Activated CD8-positive, alpha-beta memory T cell treated with anti-CD3 and anti-CD28 coated beads, Interleukin-2, amount 50 U/mL, for 24 hours (primary cell): ENCODE results near the gene STH.

ENCODE experiments used
- DNase-seq: peaks from one replicate; pipeline ENCODE4 v3.0.0-alpha.2; 2020; ENCODE audit errors: extremely low read depth

STH gene

GRCh38 chr17:45967378-45967777 lies 31.7 kb upstream of the STH start:
- DNase-seq = no peak

- DNase-seq = no peak
Observed at GRCh38 chr17:45968732-45969131, 30.3 kb upstream of the STH start.

- no peak for DNase-seq
Observed at GRCh38 chr17:45969726-45970125, 29.3 kb upstream of the STH start.

- DNase-seq = no peak
Observed at GRCh38 chr17:45970659-45971058, 28.4 kb upstream of the STH start.

GRCh38 chr17:45971698-45972141 lies 27.3 kb upstream of the STH start:
- no peak for DNase-seq

- DNase-seq = no peak
Observed at GRCh38 chr17:45972531-45972930, 26.5 kb upstream of the STH start.

GRCh38 chr17:45973099-45973780 lies 25.8 kb upstream of the STH start:
- no peak for DNase-seq

GRCh38 chr17:45973946-45974859 lies 24.8 kb upstream of the STH start:
- DNase-seq = no peak

- DNase-seq = no peak
Observed at GRCh38 chr17:45974916-45975630, 24.0 kb upstream of the STH start.

GRCh38 chr17:45975640-45976295 lies 23.3 kb upstream of the STH start:
- DNase-seq = no peak

GRCh38 chr17:45976391-45976754 lies 22.7 kb upstream of the STH start:
- DNase-seq = no peak

GRCh38 chr17:45976755-45977505 lies 22.1 kb upstream of the STH start:
- DNase-seq = no peak

GRCh38 chr17:45977506-45977824 lies 21.6 kb upstream of the STH start:
- DNase-seq = no peak

- no peak for DNase-seq
Observed at GRCh38 chr17:45977976-45978626, 20.9 kb upstream of the STH start.

- no peak for DNase-seq
Observed at GRCh38 chr17:45979137-45979536, 19.9 kb upstream of the STH start.

GRCh38 chr17:45980855-45981254 lies 18.2 kb upstream of the STH start:
- no peak for DNase-seq

- no peak for DNase-seq
Observed at GRCh38 chr17:45981306-45981705, 17.7 kb upstream of the STH start.

- no peak for DNase-seq
Observed at GRCh38 chr17:45982791-45983613, 16.0 kb upstream of the STH start.

- no peak for DNase-seq
Observed at GRCh38 chr17:45983614-45984310, 15.3 kb upstream of the STH start.
